HT-29 (cell line): ENCODE measurements around the gene CORO7. TPM values are rescaled to one million over a fixed set of nuclear protein-coding genes. Genes with fewer than 3 reads are reported as not detected.

Experiments used
- DNase-seq: peaks from one replicate; pipeline ENCODE4 v3.0.0-alpha.2; 2015; ENCODE audit warnings: low spot score
- total RNA-seq: library from RNA; depleted of rRNA; stranded (reverse); fragments of >200 nt; shearing (Covaris generic); gene quantifications from 2 replicates; pipeline ENCODE4 v1.2.3, GENCODE V29; 2014

Gene CORO7
- total RNA-seq, 1 experiment from 2014 or later: 48.6 TPM

GRCh38 chr16:4385066-4385788, 31.2 kb downstream of the CORO7 start:
- no peak for DNase-seq

DNA sequence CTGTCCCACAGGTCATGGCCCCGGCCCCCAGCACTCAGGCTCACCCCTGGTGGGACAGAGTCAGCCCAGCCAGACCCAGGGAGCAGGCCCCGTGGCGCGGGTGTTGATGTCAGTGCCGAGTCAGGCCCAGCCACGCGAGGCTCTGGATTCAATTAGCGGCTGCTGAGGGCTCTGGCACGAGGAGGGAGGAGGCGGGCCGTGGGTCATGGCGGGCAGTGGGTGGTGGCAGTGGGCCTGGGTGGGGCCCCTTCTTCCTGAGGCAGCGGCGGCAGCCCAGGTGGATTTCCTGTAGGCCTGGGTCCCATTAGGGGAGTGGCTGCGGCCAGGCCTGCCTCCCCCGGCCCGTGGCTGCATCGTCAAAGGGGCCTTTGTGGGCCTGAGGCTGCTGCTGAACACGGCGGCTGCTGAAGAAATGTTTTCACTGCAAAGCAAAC, 31.9 kb downstream of the CORO7 start:
- no peak for DNase-seq

DNA sequence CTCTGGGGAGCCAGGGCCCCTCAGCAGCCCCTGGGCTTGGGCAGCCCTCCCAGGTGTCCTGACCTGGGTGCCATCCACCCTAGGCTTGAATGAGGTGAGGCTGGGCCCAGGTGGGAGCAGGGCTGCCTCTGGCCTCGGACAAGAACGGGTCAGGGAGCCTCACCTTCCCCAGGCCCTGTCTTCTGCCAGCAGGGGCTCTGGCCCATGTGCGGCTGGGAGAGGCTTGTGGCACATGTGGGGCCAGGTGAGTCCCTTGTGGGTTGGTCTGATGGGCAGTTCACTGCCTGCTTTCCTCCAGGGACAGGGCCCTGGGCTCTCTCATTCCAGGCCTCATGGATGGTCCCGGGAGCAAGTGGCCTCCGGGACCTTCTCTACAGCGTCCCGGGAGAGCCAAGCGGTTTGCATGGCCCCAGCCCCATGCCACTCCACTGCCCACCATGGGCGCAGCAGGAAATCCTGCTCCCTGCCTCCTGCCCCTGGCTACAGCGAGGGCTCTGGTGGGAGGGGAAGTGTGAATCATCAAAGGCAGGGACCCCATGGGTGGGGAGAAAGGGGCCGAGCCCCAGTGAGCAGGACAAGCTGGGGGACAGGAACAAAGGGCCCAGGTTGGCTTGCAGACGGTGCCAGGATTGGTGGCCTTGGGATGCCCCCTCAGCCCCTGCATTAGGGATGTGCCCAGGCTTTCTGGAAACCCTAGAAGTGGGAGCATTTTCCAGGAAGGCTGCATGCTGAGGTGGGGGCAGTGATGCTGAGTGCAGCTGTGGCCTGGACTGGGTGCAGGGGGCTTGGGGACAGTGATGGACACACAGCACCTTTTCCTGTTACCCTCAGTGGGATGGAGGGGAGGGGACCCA, 32.6 kb downstream of the CORO7 start:
- no peak for DNase-seq

GRCh38 chr16:4382795-4383357, 33.5 kb downstream of the CORO7 start:
- DNase-seq: no peak

DNA sequence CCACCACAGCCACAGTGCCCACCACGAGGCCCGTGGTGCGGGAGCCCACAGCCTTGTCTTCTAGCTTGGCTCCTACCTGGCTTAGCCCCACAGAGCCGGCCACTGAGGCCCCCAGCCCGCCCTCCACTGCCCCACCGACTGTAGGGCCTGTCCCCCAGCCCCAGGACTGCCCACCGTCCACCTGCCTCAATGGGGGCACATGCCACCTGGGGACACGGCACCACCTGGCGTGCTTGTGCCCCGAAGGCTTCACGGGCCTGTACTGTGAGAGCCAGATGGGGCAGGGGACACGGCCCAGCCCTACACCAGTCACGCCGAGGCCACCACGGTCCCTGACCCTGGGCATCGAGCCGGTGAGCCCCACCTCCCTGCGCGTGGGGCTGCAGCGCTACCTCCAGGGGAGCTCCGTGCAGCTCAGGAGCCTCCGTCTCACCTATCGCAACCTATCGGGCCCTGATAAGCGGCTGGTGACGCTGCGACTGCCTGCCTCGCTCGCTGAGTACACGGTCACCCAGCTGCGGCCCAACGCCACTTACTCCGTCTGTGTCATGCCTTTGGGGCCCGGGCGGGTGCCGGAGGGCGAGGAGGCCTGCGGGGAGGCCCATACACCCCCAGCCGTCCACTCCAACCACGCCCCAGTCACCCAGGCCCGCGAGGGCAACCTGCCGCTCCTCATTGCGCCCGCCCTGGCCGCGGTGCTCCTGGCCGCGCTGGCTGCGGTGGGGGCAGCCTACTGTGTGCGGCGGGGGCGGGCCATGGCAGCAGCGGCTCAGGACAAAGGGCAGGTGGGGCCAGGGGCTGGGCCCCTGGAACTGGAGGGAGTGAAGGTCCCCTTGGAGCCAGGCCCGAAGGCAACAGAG, 34.2 kb downstream of the CORO7 start:
- DNase-seq: no peak

DNA sequence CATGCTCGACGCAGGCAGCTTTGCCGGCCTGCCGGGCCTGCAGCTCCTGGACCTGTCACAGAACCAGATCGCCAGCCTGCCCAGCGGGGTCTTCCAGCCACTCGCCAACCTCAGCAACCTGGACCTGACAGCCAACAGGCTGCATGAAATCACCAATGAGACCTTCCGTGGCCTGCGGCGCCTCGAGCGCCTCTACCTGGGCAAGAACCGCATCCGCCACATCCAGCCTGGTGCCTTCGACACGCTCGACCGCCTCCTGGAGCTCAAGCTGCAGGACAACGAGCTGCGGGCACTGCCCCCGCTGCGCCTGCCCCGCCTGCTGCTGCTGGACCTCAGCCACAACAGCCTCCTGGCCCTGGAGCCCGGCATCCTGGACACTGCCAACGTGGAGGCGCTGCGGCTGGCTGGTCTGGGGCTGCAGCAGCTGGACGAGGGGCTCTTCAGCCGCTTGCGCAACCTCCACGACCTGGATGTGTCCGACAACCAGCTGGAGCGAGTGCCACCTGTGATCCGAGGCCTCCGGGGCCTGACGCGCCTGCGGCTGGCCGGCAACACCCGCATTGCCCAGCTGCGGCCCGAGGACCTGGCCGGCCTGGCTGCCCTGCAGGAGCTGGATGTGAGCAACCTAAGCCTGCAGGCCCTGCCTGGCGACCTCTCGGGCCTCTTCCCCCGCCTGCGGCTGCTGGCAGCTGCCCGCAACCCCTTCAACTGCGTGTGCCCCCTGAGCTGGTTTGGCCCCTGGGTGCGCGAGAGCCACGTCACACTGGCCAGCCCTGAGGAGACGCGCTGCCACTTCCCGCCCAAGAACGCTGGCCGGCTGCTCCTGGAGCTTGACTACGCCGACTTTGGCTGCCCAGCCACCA, 35.1 kb downstream of the CORO7 start:
- DNase-seq: no peak

DNA sequence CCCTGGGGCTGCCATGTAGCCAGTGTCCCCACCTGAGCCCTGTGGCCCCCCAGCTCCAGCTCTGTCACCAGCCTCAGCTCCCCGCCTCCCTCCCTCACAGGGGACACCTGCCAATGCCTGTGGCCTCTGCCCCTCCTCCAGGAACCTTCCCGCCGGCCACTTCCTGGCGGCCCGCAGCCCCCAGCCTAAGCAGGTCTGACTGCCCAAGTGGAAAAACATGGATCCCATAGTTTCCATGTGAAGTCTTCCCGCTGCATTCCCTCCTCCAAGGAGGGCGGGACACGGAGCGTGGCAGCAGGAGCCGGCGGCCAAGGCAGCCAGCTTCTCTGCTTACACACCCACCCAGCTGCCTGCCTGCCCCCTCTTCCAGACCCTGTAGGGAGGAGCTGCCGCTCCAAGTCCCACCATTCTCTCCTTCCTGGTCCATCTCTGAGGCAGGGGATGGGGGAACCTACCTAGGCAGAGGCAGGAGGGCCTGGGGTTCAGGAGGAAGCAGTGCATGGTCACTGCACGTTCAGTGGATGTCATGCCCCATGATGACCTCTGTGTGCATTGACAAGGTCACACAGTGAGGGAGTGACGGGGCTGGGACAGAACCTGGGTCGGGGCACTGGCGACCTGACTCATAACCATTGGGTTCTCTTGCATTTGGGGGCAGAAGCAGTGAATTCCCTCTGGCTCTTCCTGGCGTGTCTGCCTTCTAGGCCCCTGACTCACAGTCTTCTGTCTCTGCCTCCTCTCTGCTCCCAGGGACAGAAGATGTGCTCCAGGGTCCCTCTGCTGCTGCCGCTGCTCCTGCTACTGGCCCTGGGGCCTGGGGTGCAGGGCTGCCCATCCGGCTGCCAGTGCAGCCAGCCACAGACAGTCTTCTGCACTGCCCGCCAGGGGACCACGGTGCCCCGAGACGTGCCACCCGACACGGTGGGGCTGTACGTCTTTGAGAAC, 36.0 kb downstream of the CORO7 start:
- DNase-seq: no peak

- DNase-seq: no peak
Measured at GRCh38 chr16:4378999-4379690, 37.3 kb downstream of the CORO7 start.

- DNase-seq: no peak
Measured at GRCh38 chr16:4378161-4378666, 38.2 kb downstream of the CORO7 start.

GRCh38 chr16:4377573-4378154, 38.7 kb downstream of the CORO7 start:
- DNase-seq: no peak

DNA sequence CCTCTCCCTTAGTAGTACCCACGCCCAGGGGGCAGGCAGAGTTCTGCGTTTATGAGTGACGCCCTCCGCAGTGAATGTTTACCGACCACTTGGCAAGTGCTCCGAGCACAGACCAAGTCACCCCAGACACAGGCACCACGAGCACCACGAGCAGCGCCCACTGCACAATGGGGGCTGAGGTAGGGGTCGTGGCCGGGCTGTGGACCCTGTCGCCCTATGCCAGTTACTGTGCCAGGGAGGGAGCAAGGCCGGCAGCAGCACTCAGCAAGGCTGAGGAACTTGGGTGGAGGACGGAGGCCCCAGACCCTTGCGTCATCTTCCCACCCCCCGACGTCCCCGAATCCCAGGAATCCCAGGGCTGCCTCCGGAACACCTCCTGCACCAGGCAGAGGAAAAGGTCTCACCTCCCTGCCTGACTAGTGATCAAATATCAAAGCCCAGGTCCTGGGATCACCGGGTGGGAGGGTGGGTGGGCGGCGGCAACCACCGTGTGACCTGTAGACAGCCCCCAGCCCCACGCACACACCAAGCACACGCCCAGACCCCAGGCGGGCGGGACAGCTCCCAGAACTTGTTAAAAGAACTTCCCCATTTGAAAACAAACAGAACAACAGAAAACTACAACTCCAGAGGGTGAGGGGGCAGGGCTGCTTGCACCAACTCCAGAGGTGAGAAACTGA, 39.4 kb downstream of the CORO7 start:
- no peak for DNase-seq

DNA sequence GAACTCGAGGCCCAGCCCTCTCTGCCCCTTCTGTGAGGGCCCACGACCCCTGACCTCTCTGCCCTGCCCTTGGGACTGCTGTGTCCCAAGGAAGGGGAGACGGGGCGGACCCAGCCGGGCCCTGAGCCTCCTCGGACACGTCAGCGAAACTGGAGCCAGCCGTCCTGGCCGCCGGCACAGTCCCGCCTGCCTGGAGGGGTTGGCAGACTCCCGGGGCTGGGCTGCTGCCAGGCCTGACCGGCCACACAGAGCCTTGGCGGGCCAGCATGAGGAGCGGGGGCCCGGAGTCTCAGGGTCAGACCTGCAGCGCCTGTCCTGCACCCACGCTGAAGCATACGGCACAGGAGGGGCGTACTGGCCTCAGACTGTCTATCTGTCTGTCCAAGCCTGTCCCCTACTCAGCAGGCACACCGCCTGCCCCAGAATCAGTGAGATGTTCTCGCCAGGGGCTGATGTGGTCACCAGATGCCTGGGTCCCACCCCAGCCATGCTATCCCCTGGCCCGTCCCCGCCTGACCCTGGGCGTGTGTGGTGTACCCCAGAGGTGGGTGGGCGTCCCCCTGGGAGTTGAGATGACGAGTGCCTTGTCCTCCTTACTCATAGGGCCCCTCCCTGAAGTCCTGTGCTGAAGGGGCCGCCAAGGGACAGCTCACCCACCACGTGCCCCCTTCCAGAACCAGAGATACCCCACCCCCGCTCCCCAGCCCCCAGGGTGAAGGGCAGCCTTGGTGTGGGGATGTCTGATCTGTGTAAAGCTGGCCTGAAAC, 40.1 kb downstream of the CORO7 start:
- DNase-seq: no peak

DNA sequence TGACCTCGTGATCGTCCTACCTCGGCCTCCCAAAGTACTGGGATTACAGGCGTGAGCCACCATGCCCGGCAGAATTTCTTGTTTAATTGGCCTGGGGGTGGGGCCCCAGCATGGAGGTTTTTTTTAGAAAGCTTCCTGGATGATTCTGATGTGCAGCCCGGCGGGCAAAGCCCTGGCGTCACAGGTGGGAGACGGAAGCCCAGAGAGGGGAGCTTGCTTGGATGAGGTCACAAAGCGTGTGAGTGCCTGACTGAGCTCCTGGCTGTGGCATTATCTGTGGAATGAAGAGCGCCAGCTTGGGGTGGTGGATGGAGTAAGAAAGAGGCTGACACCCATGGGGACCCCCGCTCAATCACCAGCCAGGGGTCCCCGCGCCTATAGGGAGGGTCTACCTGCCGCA, 40.7 kb downstream of the CORO7 start:
- DNase-seq: no peak

DNA sequence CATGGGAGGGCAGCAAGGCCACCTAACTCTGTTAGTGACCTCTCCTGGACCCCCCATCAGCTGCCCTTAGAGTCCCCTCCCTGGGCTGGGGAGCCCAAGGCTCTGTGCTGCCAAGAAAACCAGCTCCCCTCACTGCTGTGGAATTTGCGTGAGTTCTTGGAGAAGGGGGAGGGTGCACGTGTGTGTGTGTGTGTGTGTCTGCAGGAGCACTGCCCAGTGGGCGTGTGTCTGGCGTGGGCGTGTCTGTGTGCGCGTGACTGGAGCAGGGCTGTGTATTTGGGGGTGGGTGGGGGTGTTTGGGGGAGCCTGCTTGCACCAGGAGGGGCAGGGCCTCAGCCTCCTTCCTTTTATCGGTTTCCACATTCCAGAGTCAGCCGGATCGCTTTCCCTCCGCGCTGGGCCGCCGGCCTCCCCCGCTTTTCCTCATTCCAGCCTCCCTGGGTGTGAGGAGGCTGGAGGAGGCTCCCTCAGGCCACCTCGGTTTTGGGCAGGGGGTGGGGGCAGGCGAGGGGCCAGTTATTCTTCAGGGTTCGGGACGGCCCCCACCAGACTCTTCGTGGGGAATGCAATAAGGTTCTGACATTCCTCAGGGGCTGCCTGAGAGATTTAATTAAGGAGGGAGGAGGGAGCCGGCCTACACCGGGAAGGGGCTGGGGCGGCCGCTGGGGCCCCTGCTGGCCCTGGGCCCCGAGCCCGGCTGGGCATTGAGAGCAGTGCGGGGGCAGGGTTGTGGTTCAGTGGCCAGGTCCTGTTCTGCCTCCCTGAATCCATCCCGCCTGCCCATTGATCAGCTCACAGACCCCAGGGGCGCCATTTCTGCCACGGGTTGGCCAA, 42.3 kb downstream of the CORO7 start:
- DNase-seq: no peak

DNA sequence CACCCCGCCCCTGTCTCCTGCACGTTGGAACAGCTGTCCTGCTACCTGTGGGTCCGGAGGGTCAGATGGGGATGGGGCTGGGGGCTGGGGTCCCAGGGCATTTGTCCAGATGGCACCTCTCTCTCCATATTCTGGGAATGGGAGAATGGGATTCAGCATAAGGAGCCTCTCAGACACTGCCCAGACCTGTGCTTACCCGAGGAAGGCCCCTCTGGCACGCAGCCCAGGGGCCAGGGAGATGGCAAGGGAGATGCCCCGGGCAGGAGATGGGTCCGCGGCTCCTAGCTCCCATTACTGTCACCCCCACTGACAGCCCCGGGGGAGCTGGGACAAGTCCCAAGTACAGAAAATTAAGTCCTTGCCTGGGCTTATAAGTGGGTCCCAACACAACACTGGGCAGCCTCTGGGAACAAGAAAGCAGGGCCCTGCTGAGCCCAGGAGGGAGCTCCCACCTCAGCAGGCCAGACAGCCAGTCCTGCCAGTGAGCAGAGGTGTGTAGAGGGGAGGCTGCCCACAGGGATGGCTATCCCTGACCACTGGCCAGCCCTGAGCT, 43.0 kb downstream of the CORO7 start:
- DNase-seq: no peak
